DOHH2 (cell line): ENCODE results near the gene CACNG7.

Experiments
- EZH2phosphoT487 ChIP-seq: fragments of 200-600 bp; sonication (generic); IDR thresholded peaks from 2 replicates; pipeline ENCODE4 v1.6.1; 2017; ENCODE audit warnings: borderline replicate concordance, mild to moderate bottlenecking, antibody characterized with exemption, low read length, moderate library complexity, mixed read lengths
- TF ChIP-seq, protein P1 (sequence below): fragments of 200-600 bp; sonication (generic); IDR thresholded peaks from one replicate; pipeline ENCODE4 v1.5.1; 2014; ENCODE audit warnings: antibody characterized with exemption, mild to moderate bottlenecking, low read depth, low read length; ENCODE audit not compliant: poor library complexity, severe bottlenecking

DNA sequence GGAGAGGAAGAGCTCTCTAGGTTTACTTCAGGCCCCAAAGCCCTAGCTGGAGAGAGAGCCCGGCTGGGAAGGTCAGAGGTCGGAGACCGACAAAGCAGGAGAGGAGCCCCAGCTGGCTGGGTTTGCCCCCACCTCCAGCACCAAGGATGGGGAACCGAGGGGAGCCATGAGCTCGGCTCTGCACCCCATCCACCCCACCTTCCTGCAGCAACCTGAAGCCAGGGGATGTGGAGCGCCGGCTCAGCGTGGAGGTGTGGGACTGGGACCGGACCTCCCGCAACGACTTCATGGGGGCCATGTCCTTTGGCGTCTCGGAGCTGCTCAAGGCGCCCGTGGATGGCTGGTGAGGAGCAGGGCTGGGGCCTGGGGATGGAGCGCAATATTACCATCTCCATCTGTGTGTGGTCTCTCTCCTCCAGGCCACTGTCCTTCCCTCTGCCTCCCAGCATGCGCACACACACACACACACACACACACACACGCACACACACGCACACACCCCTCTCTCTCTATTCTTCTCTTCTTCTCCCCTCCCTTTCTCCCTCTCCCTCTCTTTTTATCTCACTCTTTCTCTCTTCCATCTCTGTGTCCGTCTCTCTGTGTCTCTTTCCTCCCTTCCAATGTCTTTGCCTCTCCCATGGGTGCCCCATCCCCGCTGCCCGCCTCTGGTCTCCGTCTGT, 16.6 kb upstream of the CACNG7 start:
- TF ChIP-seq, protein P1, sequence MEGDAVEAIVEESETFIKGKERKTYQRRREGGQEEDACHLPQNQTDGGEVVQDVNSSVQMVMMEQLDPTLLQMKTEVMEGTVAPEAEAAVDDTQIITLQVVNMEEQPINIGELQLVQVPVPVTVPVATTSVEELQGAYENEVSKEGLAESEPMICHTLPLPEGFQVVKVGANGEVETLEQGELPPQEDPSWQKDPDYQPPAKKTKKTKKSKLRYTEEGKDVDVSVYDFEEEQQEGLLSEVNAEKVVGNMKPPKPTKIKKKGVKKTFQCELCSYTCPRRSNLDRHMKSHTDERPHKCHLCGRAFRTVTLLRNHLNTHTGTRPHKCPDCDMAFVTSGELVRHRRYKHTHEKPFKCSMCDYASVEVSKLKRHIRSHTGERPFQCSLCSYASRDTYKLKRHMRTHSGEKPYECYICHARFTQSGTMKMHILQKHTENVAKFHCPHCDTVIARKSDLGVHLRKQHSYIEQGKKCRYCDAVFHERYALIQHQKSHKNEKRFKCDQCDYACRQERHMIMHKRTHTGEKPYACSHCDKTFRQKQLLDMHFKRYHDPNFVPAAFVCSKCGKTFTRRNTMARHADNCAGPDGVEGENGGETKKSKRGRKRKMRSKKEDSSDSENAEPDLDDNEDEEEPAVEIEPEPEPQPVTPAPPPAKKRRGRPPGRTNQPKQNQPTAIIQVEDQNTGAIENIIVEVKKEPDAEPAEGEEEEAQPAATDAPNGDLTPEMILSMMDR: no peak
- no peak for TF ChIP-seq EZH2phosphoT487
